Ishikawa (cell line): Measurements from ENCODE around the gene RNF213.

Experiments
- CEBPB ChIP-seq: IDR thresholded peaks from 2 replicates; pipeline ENCODE4 v1.6.1; 2012
- CREB1 ChIP-seq: IDR thresholded peaks from 2 replicates; pipeline ENCODE4 v1.6.1; 2012; ENCODE audit warnings: low read depth
- EGR1 ChIP-seq: IDR thresholded peaks from 2 replicates; pipeline ENCODE4 v1.6.1; 2012
- EP300 ChIP-seq: IDR thresholded peaks from 2 replicates; pipeline ENCODE4 v1.6.1; 2012; ENCODE audit warnings: borderline replicate concordance
- REST ChIP-seq: IDR thresholded peaks from 2 replicates; pipeline ENCODE4 v1.6.1; 2012; ENCODE audit warnings: low read depth, mild to moderate bottlenecking
- TAF1 ChIP-seq: IDR thresholded peaks from 2 replicates; pipeline ENCODE4 v1.6.1; 2012; ENCODE audit warnings: low read depth, mild to moderate bottlenecking
- TCF12 ChIP-seq: IDR thresholded peaks from 2 replicates; pipeline ENCODE4 v1.6.1; 2012; ENCODE audit warnings: low read depth
- USF1 ChIP-seq: IDR thresholded peaks from 2 replicates; pipeline ENCODE4 v1.6.1; 2012
- YY1 ChIP-seq: IDR thresholded peaks from 2 replicates; pipeline ENCODE4 v1.6.1; 2012; ENCODE audit warnings: low read depth

DNA sequence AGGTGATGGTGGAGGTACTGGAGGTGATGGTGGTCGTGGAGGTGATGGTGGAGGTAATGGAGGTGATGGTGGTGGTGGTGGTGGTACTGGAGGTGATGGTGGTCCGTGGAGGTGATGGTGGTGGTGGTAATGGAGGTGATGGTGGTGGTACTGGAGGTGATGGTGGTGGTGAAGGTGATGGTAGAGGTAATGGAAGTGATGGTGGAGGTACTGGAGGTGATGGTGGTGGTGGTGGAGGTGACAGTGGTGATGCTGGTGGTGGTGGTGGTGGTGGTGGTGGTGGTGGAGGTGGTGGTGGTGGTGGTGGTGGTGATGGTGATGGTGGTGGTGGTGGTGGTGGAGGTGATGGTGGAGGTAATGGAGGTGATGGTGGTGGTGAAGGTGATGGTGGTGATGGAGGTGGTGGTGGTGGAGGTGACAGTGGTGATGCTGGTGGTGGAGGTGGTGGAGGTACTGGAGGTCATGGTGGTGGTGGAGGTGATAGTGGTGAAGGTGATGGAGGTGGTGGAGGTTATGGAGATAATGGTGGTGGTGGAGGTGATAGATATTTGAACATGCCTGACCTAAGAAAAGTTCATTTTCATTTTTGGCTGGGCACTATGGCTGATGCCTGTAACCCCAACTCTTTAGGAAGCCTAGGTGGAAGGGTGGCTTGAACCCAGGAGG is 55.0 kb downstream of the RNF213 start:
- TF ChIP-seq YY1: no peak
- TF ChIP-seq USF1: no peak
- no peak for TF ChIP-seq TAF1
- no peak for TF ChIP-seq EGR1
- TF ChIP-seq REST: no peak
- no peak for TF ChIP-seq CEBPB
- no peak for TF ChIP-seq CREB1
- no peak for TF ChIP-seq EP300
- no peak for TF ChIP-seq TCF12
